NB4 (cell line): ENCODE data around the gene KCNIP3.

Source experiments
- DNase-seq: peaks from one replicate; pipeline ENCODE4 v3.0.0; 2010; ENCODE audit warnings: low read depth
- H3K4me3 ChIP-seq: one replicate; pipeline ENCODE4 v1.5.1; 2011; ENCODE audit warnings: mild to moderate bottlenecking, low read depth, low read length, moderate library complexity
- CTCF ChIP-seq: IDR thresholded peaks from one replicate; pipeline ENCODE4 v1.5.1; 2012; ENCODE audit warnings: low read depth, low read length
- MAX ChIP-seq: IDR thresholded peaks from 2 replicates; pipeline ENCODE4 v1.6.1; 2011; ENCODE audit warnings: low read depth, low read length
- MYC ChIP-seq: IDR thresholded peaks from 2 replicates; pipeline ENCODE4 v1.6.1; 2011; ENCODE audit warnings: low read depth, low read length
- POLR2A ChIP-seq: IDR thresholded peaks from 2 replicates; pipeline ENCODE4 v1.6.1; 2011; ENCODE audit warnings: mild to moderate bottlenecking; ENCODE audit not compliant: insufficient read length; ENCODE audit errors: extremely low read depth

KCNIP3 gene

GRCh38 chr2:95273566-95274290 is 23.4 kb upstream of the KCNIP3 start:
- no peak for DNase-seq
- H3K4me3 ChIP-seq: no peak overlapping the region
- TF ChIP-seq CTCF: no peak
- TF ChIP-seq MYC: no peak
- TF ChIP-seq POLR2A: no peak
- TF ChIP-seq MAX: no peak

DNA sequence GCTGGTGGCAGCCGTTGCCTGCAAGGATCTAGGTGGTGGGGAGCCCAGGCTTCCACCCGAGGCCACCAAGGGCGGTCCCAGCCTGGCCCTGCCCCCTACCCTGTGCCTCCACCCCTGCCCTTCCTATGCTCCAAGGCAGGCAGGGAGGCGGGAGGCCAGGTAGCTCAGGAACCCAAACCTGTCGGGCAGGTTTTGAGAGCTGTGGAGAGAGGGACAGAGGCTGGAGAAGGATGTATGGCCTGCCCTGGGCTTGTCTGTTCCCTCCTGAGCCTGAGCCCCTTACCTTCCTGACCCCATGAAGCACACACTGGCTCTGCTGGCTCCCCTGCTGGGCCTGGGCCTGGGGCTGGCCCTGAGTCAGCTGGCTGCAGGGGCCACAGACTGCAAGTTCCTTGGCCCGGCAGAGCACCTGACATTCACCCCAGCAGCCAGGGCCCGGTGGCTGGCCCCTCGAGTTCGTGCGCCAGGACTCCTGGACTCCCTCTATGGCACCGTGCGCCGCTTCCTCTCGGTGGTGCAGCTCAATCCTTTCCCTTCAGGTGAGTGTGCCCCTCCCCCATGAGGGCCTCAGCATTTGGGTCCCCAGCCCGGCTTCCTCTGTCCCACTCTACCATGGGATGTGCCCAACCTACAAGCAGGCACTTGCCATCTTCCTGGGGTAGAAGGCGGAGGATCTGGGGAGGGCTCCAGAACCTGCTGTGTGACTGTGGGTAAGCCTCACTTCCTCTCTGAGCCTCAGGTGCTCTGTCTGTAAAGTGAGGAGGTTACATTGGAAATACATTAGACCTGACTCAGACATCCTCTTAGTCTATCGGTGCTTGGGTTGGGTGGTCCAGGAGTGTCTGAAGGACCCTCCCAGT is 22.6 kb upstream of the KCNIP3 start, which contains the start of gene PROM2:
Gene PROM2 (plus strand): TSS at position 159 of the 860 bp plus-strand sequence. CDS start 137 bp downstream, at position 296.
- DNase-seq: no peak
- TF ChIP-seq CTCF (no peak), MYC (no peak), MAX (no peak), POLR2A (no peak)
- H3K4me3 ChIP-seq: no peak within 1 kb of the TSS

DNA sequence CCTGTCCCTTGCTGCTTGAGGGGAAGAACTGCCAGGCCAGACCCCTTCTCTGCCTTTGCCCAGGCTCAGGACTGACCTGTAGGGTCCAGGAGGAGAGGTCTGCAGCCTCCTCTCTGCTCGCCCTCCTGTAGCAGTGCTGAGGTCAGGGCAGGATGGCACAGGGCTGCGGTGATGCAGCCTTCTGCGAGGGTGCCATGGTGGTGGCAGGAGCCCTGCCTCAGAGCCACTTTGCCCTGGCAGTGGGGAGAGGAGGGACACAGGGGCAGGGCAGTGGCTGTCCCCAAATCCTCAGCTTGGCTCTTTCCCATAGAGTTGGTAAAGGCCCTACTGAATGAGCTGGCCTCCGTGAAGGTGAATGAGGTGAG is 22.0 kb upstream of the KCNIP3 start:
- no peak for TF ChIP-seq POLR2A
- no peak for TF ChIP-seq MYC
- no peak for TF ChIP-seq CTCF
- no peak for TF ChIP-seq MAX
- no peak overlapping the region for H3K4me3 ChIP-seq
- no peak for DNase-seq

- TF ChIP-seq MAX (no peak), CTCF (no peak), POLR2A (no peak), MYC (no peak)
- H3K4me3 ChIP-seq: no peak overlapping the region
- DNase-seq: no peak
Measured at GRCh38 chr2:95275601-95276243, 21.4 kb upstream of the KCNIP3 start.

GRCh38 chr2:95276244-95276887 is 20.8 kb upstream of the KCNIP3 start:
- DNase-seq: no peak
- H3K4me3 ChIP-seq: no peak overlapping the region
- TF ChIP-seq CTCF (no peak), MYC (no peak), MAX (no peak), POLR2A (no peak)
